Occipital lobe (tissue), 2 donors: ENCODE measurements around the gene SDK2. TPM values are rescaled to one million over a fixed set of nuclear protein-coding genes. Genes with fewer than 3 reads are reported as not detected.
A peak's percentile ranks its signal among the peaks of the same experiment; 100 is the strongest.

Experiments used
- DNase-seq: peaks from one replicate; lab custom pipeline; 2025; lab: John Stamatoyannopoulos, UW
- total RNA-seq: library from RNA; depleted of rRNA; stranded (reverse); fragments of >200 nt; gene quantifications from one replicate; pipeline ENCODE4 v1.2.3, GENCODE V29; 2014

SDK2 gene
- total RNA-seq, 1 donor from 2014 or later, result 6.9 TPM

DNA sequence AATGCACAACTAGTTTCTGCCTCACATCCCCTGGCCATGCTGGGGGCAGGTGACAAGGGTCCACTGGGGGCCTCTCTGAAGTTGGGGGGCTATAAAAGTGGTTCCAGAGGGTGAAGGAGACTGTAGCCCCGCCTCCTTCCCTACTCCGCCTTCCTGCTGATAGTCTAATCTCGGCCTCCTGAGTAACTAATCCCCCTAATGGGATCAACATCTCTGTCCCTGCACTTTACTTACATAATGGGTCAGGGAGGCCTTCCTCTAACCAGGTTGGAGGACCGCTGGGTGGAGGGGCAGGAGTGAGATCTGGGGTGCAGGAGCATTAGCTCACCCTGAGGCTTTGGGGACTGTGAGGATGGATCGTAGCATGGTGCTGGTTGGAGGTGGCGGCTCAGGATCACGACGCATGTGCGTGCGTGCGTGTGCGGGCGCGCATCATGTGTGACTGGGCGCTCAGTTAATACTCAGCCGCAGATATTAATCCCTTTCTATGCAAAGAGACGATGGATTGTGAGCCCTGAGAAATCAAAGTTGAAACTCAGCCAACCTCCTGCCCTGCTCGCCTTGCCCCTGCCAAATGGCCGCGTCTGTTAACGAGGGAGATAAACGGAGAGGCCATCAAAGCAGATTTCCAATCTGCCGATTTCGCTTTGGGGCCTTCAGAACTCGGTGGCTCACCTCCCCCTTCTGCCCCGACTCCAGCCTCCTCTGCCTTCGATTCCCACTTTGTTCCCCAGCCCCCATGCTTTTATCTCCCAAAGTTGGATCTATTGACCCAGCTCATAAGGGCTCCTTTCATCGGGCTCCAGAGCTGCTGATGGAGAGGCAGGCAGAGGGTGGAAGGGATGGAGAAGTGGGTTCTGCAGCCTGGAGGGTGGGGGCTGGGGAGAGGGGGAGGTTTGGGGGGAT, 107.3 kb downstream of the SDK2 start:
- no peak for DNase-seq

DNA sequence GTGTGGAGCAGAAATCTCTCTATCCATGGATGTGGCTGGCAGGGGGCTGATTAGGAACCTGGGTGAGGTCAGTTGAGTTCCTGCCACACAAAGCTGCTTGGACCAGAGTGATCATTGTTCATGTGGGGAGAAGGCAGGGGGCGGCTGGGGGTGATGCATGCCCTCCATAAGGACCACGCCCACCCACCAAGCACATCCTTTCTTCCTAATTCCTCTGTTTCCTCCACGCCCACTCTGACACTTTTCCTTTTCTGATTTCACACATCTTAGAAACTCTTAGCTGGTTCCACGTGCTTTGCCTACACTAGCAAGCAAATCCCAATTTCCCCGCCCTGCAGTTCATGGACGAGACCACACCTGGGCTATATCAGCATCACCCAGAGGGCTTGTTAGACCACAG, 108.5 kb downstream of the SDK2 start:
- DNase-seq, result no peak

DNA sequence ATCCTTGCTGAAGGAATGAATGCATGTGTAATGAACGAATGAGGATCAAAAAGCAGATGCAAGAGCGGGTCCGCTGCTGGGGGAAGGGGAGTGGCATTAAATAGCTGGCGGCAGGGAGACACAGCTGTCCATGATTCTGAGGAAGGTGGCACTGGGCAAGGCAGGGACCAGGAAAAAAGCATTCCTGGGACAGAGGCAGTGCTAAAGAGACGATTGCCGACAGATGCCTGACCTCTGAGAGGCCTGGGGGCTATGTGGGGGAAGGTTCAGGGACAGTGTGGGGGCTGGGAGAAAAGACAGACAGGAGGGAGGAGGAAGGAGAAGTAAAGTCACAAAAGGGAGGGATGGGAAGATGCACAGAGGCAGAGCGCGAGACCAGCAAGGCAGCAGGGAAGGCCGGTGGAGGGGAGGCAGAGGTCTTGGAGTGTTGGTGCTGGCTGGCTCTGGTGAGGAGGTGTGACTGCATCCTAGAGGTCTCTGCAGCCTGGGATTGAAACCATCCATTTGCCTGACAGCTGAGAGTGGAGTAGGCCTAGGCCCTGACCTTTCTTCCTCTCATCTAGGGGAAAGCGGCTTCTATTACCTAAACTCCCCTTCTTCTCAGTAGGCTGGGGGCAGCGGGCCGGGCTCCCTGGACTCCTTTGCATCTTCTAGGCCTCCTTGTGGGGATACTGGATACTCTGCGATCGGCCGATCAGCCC, 109.9 kb downstream of the SDK2 start:
- DNase-seq, result no peak

DNA sequence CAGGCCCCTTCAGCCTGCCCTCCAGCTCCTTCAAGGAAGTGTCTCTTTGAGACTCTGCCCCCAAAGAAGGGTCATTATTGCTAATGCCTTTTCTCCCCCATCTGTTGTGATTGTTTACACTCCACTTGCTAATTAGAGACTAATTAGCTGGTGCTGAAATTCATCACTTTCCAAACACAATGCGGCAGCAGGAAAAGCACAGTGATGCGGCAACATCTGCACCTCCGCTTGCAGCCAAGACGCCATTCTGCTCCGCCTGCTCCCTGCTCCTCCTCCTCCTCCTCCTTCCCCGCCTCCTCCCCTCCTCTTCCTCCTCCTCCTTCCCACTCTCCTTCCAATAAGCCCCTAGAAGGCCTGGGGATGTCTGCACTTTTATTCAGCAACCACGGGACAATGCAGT, 110.5 kb downstream of the SDK2 start:
- no peak for DNase-seq

DNA sequence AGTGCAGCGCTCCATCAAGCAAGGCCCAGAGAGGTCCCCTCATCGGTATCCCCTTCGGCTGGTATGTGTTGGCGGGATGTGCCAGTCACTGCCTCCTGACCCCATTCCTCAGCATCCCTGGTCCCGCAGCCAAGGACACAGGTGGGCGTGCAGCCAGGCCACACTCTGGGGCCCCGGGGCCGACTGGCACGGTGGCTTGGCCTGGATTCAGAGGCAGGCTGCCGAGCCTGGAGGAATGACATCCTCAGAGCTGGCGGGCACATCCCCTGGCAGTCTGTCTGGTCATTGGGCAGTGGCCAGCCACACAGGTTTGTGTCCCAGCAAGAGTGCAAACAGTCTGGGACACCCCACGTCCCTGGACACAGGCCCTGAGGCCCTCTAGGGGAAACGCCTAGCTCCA, 111.1 kb downstream of the SDK2 start:
- peak; percentile 30 for DNase-seq

DNA sequence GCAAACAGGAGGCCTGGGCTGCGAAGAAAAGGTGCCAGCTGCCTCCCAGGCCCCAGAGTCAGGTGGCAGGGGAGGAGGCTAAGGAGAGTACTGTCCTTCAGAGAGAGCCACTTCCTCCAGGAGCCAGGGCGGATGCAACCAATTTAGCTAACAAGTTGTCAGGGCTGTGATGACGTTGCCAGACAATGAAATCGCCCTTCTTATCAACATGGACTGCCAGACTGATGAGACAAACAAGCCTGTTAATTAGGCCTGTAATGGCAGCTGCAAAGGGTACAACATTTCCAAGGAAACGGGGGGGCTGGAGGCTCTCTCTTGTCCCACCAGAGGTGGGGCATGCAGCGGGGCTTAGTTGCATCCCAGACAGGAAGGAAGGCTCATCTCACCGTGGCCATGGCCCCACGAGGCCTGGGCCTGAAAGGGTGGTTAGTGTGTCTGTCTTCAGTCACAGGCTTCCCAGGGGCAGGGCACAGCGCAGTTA, 111.8 kb downstream of the SDK2 start:
- DNase-seq, result no peak

DNA sequence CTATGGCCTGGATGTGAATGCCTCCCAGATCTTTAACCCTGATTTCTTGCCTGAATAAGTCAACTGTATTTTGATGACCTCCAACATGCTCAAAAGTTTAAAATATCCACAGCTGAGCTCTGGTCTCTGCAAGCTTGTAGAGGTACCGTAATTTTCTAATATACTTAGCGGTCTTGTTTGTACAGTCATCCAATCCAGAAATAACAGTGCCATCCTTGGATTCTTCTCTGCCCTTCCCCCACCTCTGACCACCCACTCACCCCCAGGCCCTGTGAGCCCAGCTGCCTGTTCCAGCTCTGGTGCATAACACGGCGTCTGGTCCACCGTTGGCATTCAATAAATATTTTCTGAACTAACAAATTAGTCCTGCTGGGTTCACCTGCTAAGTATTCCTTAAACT, 113.1 kb downstream of the SDK2 start:
- no peak for DNase-seq

DNA sequence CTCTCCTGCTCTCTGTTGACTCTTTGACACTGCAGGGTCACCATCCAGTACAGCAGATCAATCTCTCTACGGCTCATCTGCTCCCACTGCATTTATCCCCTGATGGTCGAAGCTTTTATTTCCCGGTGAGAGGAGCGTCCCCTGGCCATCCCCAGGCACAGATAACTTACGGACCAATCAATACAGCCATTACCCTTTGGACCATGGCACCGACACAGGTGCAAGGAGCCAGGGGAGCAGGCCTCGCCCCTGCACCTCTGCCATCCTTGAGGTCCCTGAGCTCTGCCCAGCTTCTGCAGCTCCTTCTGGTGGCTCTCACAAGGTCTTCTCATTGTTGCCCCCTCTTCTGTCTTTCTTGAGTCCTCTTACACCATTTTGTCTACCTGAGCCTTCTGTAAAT, 115.6 kb downstream of the SDK2 start:
- no peak for DNase-seq

DNA sequence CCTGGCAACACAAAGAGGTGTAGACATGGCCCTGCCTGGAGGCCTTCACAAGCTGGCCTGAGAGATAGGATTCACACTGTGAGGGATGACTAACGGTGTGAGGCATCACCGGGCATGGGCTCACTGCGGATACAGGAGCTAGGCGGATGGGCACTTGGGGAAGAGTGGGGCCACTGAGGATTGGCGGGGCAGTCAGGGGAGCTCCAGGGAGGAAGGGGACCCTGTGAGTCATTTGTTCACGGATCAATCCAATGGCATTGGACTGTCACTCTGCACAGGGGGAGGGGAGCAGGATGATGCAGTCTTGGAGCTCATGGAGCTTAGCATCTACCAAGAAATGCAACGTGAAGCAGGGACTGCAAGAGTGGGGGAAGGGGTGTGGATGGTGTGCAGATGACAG, 117.3 kb downstream of the SDK2 start:
- DNase-seq, result no peak

DNA sequence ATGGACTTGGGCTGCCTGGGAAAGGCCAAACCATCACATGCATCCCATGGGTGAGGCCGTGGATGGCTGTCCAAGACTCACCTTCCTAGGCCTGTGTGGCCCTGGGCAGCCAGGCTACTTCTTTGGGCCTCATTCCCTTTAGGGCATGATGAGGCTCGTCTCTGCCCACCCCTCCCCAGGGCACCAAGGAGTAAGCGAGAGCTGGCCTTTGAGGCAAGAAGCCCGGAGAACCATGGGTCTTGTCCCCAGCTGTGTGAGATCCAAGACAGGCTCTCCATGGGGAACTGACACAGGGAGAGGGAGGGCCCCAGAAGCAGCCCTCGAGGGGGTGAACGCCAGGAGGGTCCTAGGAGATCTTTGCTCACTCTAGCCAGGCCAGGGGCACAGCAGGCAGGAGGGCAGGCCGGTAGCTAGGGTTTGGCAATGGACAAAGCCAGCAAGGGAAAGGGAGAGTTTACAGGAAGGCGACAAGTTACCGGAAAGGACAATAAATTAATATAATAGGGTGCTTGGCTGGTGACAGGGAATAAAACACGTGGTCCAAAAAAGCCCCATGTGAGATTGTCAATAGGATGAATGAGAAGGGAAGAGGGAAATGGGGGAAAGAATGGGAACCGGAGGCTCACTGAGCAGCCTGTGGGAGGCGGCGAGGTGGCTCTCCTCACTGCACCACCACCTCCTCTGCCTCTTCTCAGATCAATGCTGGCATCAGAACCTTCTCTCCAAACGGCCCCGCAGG, 119.1 kb downstream of the SDK2 start:
- no peak for DNase-seq

DNA sequence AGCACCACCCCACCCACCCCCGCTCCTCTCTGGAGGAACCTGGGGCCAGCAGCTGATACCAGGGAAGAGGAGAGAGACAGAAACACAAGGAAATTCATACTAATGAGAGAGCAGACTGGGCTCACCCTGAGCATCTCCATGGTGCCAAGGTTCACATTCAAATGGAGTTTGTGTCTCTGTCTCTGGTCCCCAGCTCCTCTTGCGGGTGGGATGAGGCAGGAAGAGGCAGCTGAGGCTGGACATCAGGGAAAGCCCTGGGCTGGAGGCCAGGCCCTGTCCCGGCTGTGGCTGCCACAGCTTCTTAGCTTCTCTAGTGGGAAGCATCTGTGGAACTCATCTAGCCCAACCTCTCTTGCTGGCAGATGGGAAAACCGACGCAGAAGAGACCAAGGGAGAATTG, 121.5 kb downstream of the SDK2 start:
- DNase-seq, result no peak

DNA sequence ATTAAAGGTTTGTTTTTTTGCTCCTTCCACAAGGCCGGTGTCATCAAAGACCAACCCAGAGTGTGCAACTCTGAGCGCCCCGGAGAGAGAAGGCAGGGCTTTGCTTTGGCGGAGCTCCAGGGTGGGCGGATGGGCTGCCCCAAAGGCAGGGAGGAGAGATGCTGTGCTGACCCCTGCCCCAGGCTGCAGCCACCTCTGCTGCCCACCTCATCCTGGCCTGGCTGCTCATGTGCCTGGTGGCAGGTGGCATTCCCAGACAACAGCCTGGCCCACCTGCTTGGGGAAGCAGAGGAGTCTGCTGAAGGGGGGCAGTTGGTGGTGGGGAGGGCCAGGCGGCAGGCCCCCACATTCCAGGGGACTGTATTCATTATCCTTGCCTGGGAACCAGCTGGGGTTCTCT, 122.1 kb downstream of the SDK2 start:
- DNase-seq, result no peak

DNA sequence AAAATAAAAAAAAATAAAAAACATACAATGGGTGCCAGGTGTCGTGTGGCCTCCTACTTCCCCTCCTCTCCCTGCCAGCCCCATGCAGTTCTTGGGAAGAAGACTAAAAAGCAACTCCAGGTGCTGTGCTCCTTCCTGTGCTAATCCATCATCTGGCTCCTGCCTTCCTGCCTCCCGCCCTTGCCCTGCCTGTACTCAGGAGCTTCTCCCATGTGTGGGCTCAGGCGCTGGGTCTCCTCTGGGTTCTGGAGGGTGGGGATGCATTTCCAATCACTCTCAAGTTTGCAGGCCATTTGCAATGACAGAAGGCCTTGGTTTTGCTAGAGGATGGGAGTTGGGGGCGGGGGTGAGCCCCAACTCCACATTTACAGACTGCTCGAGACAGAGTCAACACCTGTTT, 122.9 kb downstream of the SDK2 start:
- no peak for DNase-seq

DNA sequence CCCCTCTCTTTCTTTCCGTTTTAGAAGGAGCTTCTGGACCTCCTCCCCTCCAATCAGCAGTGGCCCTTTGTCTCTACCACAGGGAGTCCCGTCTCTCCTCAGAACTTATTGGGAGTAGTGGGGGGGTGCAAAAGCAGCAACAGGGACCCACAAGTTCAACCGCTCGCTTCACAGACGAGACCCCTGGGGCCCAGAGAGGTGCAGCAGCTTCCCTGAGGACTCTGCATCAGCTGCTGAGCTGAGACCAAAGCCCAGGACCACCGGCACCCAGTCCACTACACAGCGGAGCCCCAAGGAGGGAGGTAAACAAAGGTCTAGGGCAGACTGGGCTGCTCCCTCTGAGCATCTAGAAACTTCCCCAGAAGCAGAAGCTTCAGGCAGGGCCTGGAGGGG, 123.9 kb downstream of the SDK2 start:
- DNase-seq, result no peak

DNA sequence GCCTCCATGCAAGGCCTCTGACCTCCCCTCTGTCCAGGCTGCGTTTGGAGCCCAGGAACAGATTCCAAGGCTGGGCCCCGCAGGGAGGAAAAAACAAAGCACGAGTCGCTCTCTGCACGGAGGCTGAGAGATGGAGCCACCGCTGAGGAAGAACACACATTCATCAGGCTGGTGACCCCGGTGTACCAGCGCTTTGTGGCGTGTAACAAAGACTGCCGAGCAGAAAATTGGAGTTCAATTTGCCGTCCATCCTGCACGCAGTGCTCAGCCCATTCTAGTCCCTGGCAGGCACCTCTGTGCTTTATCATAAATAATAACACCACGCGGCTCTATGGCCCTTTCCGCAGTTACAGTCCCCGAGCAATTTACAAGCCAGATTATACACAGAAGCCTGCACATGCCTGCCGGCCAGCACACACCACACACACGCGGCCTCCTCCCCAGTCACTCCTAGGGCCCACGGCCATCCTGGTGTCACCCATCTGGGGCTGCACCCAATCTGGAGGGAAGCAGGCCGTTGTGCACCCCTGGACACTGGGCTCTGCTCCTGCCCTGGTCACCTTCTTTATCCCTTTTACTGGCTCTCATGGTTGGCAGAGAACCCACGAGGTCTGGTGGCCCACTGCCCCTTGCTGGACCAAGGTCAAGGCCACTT, 124.4 kb downstream of the SDK2 start:
- DNase-seq, result no peak

DNA sequence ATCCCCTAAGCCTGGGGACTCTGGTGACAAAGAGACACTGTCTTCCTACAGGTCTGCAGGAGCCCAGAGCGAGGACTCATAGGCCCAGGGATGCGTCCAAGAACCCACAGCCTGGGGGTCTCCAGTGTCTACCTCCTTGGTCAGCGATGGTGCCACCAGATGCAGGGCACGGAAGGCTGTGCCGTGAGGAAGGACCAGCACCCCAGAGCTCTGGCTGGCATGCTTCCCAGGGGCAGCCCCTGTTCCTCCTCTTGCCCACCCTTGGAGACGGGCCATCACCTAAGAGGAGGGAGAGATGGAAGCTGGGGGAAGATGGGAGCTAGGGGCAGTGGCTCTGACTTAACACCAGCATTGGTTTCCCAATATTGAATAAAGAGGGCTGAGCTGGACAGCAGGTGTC, 125.2 kb downstream of the SDK2 start:
- DNase-seq, result no peak

DNA sequence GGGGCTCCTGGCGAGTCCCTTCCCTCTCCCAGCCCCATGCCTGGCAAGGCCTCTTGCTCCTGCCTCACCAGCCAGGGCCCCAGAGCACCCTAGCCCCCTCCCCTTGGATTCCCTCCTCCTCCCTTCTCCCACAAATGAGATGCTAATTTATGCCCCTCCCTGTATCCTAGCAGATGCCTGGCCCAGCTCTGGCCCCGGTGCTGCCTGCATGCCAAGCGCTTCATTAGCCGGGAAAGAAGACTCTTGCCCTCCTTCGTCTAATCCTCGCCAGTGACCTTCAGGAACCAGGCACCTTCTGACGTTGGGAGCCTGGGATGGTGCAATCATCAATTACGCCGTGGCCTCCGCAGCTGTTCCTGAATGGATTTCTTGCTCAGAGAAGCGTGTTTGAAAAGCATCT, 127.8 kb downstream of the SDK2 start:
- DNase-seq, result no peak

DNA sequence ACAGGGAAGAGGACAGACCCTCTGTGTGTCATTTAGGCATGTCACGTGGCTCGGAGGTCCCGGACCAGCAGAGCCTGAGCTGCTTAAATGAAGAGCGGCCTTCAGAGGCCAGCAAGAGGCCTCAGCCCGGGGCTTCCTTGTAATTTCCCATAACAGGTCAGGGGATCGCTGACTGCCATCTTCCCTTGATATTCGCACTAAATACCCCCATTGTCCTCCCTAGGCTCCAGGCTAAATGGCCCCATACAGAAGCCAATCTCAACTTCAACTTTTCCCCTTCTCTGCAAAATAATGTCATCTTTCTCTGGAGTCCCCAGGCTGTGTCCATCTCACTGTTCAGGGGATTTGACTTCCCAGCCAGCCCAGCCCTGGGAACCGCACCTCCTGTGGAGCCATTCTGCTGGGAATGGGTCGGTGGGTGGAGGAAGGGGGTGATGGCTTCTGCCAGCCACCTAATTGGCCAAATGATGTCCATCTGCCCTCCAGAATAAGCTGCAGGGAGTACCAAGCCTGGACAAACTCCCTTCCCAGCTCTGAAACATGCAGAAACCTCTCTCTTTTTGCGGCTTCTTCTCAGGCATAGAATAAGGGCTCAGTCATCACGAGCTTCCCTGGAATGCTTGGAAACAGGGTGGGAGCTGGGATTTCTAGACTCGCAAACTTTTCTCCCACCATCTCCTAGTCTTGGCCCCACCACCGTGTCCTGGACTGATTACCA, 129.9 kb downstream of the SDK2 start:
- no peak for DNase-seq

DNA sequence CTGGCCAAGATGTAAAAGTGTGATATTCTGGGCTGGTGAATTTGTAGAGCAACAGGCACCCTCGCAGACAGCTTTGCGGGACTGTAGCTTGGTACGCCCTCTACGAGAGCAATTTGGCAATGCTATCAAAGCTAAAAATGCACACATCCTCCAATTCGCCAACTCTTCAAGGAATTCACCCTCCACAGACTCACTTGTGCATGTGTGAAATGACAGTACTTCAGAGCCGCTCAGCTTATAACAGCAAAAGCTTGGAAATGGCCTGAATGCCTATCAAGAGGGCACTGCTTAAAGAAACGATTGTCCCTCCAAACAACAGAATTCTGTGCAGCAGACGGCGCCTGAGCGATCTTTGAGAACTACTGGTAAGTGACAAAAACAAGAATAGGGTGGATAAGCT, 130.8 kb downstream of the SDK2 start:
- DNase-seq, result peak; percentile 17

DNA sequence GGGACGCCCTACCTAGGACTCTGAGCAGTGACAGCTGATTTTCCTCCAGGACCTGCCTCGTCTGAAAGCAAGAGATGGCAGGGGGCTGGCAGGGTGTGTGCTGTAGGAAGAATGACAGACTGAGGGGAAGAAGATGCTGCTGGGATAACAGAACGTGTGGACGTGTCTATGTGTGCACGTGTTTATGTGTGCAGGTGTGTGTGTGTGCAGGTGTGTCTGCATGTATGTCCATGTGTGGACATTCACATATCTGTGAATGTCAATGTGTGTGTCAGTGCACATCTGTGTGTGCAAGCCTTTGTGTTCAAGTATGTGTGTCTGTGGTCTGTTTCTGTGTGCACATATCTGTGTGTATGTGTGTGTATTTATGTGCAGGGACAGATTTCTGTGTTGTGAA, 132.5 kb downstream of the SDK2 start:
- DNase-seq, result no peak
